ENCODE results near the gene ZBTB7C. TPM values are rescaled to one million over a fixed set of nuclear protein-coding genes. Genes with fewer than 3 reads are reported as not detected.

ZBTB7C gene
- polyA plus RNA-seq, 1 of the 3 experiments (the other 2 are of a cell fraction): 0.05 TPM

GRCh38 chr18:48265328-48265727 is 143.9 kb downstream of the ZBTB7C start:
- no peaks in the 10 kb centered on the region for H3K27me3 ChIP-seq (ENCODE audit: insufficient read depth)
- no peak overlapping the region for H2AFZ ChIP-seq (ENCODE audit: low read depth)
- no peak for DNase-seq
- H4K20me1 ChIP-seq (ENCODE audit: insufficient read depth): no peaks in the 10 kb centered on the region
- no peaks in the 10 kb centered on the region for H3F3A ChIP-seq (replicated peaks; ENCODE audit: insufficient read depth)
- TF ChIP-seq RFX5 (IDR thresholded peaks at IDR 0.05; ENCODE audit: low read length) (no peak), FOXM1 (IDR thresholded peaks at IDR 0.05; ENCODE audit: low read depth) (no peak), EZH2phosphoT487 (IDR thresholded peaks at IDR 0.05; ENCODE audit: borderline replicate concordance, low read depth) (no peak), TCF12 (IDR thresholded peaks at IDR 0.05) (no peak), RCOR1 (IDR thresholded peaks at IDR 0.05; ENCODE audit: low read length) (no peak), RXRA (IDR thresholded peaks at IDR 0.05; ENCODE audit: borderline replicate concordance, low read depth) (no peak), EP300 (IDR thresholded peaks at IDR 0.05; ENCODE audit: borderline replicate concordance in 1 of 2, low read depth in 1 of 2, low read length in 1 of 2) (no peak), NFIC (IDR thresholded peaks at IDR 0.05; ENCODE audit: borderline replicate concordance) (no peak), CTCF (IDR thresholded peaks at IDR 0.05) (no peak), FOXJ3 (CRISPR knock-in tag; IDR thresholded peaks at IDR 0.05) (no peak), USF1 (IDR thresholded peaks at IDR 0.05; ENCODE audit: borderline replicate concordance, low read depth) (no peak), YY1 (IDR thresholded peaks at IDR 0.05; ENCODE audit: low read depth) (no peak), ZBTB33 (IDR thresholded peaks at IDR 0.05; ENCODE audit: borderline replicate concordance, low read depth) (no peak), REST (IDR thresholded peaks at IDR 0.05; ENCODE audit: low read depth, low read length) (no peak), POLR2AphosphoS5 (IDR thresholded peaks at IDR 0.05; ENCODE audit: low read depth, low read length) (no peak), JUND (IDR thresholded peaks at IDR 0.05) (no peak)
- no peak overlapping the region for H3K4me3 ChIP-seq (ENCODE audit: low read depth in 2 of 2, low read length in 1 of 2)
- 43% methylated on average over 4 of the region's 4 CpGs for WGBS (ENCODE audit: low lambda C conversion rate)
- H3K79me2 ChIP-seq (ENCODE audit: insufficient read depth): no peaks in the 10 kb centered on the region
- POLR2A ChIA-PET: no interaction called here
- H3K4me1 ChIP-seq (ENCODE audit: control insufficient read depth in 1 of 2, insufficient read depth in 2 of 2, low read depth in 1 of 2, low read length in 1 of 2): peaks cover 0 to 40% of the 10 kb centered on the region in 2 experiments; a peak in 2 of 4 replicates
- H3K9me2 ChIP-seq: no peaks in the 10 kb centered on the region
- H3K4me2 ChIP-seq: no peak overlapping the region
- no peaks in the 10 kb centered on the region for H3K36me3 ChIP-seq (replicated peaks in 1 of 2; ENCODE audit: control insufficient read depth in 1 of 2, insufficient read depth in 2 of 2, low read length in 1 of 2)
- CTCF ChIA-PET: interaction anchor here (1.1 to 1.3 kb wide), 2 partner anchors 27 to 180 kb away, joined by 3 to 5 read pairs; no protein-coding TSS in a partner anchor
- H3K27ac ChIP-seq (ENCODE audit: low read depth in 2 of 2, low read length in 1 of 2): peak overlapping the region in 1 of 2 experiments; percentile 75; a peak in 1 of 4 replicates
- no peak overlapping the region for H3K9ac ChIP-seq
- H3K9me3 ChIP-seq: no peaks in the 10 kb centered on the region

All from SK-N-SH (cell line).